Activated gamma-delta T cell (primary cell): Measurements from ENCODE around the gene MYH10.
"Not testable (repeated sequence)": the region's sequence is repeated elsewhere in the genome, so short reads cannot be mapped to it uniquely, and the experiment has no call there.

Experiments
- DNase-seq: peaks from one replicate; lab custom pipeline; 2025; lab: John Stamatoyannopoulos, UW
- total RNA-seq, 2 donors: gene quantifications; one replicate each; lab custom pipeline; 2026; lab: John Stamatoyannopoulos, UW

The MYH10 gene
- 7.8 to 18.5 reads per million in 2 donors for total RNA-seq

- no peak for DNase-seq
These were observed at the start of gene MYH10 for GRCh38 chr17:8630227-8630801. MYH10 (minus strand) TSS chr17:8630725; CDS start chr17:8623246, 7,479 bp downstream.

DNA sequence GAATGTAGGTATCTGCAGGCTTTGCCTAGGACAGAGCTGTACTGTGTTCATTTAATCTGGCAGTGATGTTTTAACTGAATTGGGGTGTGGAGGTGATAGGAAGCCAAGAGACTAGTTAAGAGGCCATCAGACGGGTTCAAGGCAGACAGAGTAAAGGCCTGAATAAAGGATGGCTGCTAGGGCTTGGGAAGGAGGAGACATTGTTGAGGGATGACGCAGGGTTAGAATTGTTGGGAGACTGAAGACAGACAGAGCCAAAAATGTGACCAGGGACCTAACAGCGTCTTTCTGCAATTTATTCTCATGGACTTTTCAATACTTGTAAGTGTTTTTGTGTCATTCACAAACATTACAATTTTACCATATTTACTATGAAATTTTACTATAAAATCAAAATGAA lies 48.6 kb upstream of the MYH10 start:
- DNase-seq, result no peak

GRCh38 chr17:8675306-8675705 lies 44.8 kb upstream of the MYH10 start:
- no peak for DNase-seq

DNA sequence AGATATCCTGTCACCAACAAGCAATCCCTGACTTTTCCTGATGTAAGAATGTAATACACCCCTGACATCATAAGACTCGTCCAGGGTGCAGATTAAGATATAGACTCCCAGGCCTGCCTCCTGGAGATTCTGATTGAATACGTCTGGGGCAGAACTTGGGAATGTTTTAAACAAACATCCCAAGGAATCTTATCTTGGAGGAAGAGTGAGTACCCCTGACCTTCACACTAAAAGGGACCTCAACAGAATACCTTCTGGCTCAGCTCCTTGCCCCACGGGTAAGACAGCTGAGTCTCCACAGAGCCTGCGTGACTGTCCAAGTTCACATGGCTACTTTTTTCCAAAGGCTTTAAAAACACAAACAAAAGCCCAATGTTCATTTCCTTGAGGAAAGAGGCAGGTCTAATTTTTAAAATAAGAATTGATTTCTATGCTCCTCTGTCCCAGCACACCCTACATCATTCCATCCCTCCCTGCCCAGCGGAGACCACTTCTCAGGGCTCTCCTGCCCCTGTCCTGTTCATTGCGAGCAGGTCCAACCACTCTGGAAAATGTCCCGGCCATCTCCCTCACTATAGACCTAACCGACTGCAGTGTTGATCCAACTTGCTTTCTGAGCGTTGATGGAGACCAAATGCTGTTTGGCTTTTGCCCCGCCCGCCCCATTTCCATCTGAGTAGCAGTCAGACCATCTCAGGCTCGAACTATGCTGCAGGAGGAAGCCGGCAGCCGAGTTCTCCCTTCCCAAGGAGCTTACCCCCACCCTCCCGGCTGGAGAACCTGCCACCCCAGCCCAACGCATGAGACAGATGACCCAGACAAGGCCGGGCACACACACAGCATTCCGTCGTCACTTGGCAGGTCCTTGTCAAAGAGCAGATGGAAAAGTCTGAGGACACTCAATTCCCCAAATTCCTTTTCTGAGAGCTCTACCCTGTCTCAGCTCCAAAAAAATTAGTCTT lies 44.1 kb upstream of the MYH10 start:
- no peak for DNase-seq

DNA sequence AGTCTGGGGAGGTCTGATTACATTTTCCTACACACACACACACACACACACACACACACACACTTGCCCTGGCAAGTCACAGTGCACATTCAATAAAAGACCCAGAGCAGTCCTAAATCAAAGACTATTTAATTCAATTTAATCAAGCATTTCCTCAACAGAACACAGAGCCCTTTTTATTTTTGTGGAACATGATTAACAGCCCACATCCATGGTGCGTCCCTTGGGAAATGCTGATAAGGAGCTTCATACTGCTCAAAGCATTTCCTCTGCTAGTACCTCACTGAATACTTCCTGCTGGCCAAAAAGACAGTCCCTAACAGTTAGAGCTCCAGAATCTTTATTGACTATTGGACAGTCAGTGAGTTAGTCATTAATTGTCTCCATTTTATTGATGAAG lies 43.1 kb upstream of the MYH10 start:
- DNase-seq, result no peak

DNA sequence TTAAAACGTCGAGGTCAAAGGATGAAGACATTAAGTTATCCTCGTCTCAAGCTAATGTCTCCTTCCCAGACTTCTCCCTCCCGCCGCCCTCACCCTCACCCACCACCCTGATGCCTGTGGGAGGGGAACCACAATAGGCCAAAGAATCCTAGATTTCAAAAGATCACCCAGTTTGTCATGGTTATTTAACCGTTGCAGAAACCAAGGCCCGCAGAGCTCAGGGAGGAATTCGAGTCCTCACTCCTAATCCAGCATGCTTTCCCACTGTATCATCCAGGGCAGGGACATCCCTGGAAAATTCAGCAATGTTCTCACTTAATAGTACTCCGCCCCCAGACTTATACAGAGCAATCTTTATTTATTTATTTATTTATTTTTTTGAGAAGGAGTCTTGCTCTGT lies 41.8 kb upstream of the MYH10 start:
- DNase-seq, result no peak

GRCh38 chr17:8670421-8670820 lies 39.9 kb upstream of the MYH10 start:
- DNase-seq, result no peak

DNA sequence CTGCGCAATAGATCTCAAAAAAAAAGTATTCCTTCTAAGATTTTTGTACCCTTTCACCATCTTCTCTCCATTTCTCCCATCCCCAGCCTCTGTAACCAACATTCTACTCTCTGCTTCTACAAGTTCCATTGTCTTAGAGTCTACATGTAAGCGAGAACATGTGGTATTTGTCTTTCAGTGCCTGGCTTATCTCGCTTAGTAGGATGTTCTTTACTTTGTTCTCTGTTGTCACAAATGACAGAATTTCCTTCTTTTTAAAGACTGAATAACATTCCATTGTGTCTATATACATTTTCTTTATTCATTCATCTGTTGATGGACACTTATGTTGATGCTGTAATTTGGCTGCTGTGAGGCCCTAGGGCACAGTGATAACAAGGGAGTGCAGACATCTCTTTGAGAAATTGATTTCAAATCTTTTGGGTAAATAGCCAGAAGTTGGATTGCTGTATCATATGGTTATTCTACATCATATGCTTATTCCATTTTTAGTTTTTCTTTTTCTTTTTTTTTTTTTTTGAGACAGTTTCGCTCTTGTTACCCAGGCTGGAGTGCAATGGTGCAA lies 37.7 kb upstream of the MYH10 start:
- no peak for DNase-seq

- DNase-seq, result no peak
These were observed 36.9 kb upstream of the MYH10 start for GRCh38 chr17:8667421-8667820.

DNA sequence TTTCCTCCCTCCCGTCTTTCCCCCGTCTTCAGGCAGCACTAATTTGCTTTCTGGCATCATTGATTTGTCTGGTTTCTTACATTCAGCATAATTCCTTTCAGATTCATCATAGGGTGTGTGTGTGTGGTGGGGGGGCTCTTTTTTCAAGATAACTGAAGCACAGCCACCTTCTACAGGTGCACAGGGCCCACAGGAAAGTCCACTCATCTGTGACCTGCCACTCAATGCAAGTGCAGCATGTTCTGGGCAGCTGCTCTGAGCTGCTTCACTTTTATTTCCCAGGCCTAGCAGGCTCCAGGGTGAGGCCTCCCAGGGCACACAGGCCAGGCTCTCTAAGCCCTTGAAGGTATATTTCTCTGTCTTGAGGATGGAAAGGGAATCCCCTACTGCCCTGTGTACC lies 35.2 kb upstream of the MYH10 start:
- DNase-seq, result no peak

- no peak for DNase-seq
These were observed 34.1 kb upstream of the MYH10 start for GRCh38 chr17:8664456-8665126.

DNA sequence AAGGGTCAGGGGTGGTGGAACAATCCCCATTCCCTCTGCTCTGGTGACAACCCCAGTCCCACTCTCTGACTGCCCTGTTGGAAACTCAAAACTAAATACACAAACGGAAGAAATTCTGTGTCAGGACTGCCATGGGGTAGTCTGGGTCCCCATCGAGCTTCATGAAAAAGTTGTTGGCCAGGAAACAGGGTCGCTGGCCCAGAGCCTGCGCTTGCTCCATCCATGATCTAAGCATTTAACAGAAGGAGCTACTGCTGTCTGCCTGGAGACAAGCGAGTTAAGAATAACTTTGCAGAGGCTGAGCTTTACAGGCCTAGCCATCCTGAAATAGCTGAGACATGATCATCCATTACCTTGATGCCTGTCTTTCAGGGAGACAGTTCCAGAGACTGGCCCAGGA lies 32.4 kb upstream of the MYH10 start:
- DNase-seq, result no peak

DNA sequence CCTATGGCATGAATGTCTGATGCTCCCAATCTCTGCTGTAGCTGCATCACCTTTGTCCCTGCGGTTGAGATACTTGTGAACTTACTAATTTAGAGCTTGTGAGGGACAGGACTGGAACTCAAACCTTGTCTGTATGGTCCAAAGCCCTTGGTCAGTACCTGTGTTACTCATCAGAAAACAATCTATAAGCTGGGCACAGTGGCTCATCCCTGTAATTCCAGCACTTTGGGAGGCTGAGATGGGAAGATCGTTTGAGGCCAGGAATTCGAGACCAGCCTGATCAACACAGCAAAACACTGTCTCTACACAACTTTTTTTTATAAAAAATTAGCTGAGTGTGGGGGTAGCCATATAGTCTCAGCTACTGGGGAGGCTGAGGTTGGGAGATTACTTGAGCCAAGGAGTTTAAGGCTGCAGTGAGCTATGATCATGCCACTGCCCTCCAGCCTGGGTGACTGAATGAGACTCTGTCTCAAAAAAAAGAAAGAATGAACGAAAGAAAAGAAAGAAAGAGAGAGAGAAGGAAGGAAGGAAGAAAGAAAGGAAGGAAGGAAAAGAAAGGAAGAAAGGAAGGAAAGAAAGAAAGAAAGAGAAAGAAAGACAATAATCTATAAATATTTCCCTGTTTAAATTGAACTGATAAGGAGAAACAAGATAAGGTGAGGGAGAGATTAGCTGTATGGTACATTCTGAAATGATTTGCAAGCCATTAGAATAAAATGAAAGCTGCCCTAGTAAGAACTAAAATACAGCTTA lies 31.7 kb upstream of the MYH10 start:
- DNase-seq, result no peak

GRCh38 chr17:8660709-8661108 lies 30.2 kb upstream of the MYH10 start:
- not testable (repeated sequence) for DNase-seq

DNA sequence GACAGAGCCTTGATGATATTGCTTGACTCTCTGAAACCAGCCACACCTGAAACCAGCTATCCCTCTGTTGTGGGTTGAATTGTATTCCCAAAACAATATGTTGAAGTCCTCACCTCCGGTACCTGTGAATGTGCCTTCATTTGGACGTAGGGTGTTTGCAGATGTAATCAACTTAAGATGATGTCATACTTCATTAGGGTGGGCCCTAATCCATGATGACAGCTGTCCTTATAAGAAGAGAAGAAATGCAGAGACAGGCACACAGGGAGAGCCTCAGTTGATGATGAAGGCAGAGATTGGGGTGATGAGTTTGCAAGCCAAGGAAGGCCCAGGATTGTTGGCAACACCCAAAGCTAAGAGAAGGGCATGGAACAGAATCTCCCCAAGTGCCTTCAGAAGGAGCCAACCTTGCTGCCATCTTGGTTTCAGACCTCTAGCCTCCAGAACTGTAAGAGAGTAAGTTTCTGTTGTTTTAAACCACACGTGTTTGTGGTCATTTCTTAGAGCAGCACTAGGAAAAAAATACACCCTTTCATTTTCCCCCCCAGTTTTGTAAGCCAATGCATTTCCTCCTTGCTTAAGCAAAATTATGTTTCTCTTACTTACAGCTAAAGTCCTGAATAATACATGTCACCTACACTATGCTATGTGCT lies 29.4 kb upstream of the MYH10 start:
- DNase-seq, result no peak

- no peak for DNase-seq
These were observed 28.3 kb upstream of the MYH10 start for GRCh38 chr17:8658810-8659209.

- no peak for DNase-seq
These were observed 26.2 kb upstream of the MYH10 start for GRCh38 chr17:8656693-8657092.

DNA sequence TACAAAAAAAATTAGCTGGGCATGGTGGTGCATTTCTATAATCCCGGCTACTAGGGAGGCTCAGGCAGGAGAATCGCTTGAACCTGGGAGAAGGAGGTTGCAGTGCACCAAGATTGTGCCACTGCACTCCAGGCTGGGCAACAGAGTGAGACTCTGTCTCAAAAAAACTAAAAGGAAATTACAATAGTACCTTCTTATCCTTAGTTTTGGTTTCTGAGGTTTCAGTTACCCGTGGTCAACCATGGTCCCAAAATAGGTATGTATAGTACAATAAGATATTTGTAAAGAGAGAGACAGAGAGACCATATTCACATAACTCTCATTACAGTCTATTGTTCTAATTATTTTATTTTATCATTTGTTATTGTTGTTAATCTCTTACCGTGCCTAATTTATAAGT lies 24.3 kb upstream of the MYH10 start:
- DNase-seq, result no peak

DNA sequence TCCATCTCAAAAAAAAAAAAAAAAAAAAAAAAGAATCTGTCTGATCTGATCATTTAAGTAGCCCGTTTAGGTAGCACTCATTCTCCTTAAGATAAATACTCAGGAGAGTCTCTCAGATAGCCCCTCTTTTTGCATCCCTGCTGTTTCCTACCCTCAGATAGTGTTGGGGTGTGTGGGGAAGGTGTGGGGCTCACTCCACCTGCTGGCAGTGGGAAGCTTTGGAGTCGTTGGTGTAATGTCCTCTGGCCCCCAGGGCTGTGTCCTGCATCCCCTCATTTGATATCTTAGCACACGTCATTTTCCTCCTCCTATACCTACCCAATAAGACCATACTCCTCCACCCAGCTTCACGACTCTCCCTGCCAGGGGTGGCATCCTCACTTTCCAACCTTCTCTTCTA lies 20.5 kb upstream of the MYH10 start:
- DNase-seq, result no peak

DNA sequence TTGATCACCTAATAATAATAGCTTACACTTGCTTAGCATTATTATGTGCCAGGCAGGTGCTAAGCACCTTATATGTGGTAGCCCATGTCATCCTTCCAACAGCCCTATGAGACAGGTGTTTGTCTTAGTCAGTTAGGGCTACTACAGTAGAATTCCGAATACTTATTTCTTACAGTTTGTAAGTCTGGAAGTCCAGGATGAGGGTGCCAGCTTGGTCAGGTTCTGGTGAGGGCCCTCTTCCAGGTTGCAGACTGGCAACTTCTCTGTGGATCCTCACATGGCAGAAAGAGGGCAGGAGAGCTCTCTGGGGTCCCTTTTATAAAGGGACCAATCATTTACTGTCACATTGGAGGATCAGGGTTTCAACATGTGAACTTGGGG lies 19.6 kb upstream of the MYH10 start:
- no peak for DNase-seq
